HEK293 (cell line): ENCODE measurements around the gene DNAJB1.

Experiments used
- CTCF ChIA-PET: fragments of 350-600 bp; formaldehyde crosslinking; extraction: SDS; loops from one replicate; lab custom pipeline; 2021; ENCODE audit warnings: antibody characterized with exemption; lab: Yijun Ruan, JAX
- POLR2A ChIA-PET: fragments of 300-600 bp; formaldehyde crosslinking; extraction: SDS; loops from one replicate; lab custom pipeline; 2020; ENCODE audit warnings: antibody characterized with exemption, inconsistent platforms; lab: Yijun Ruan, JAX
- H3K27ac ChIP-seq: fragments of 200-500 bp; sonication (Bioruptor generic); 2 replicates; pipeline ENCODE4 v1.5.1; 2014; ENCODE audit warnings: low read depth, low read length, control low read depth, inconsistent platforms; ENCODE audit errors: extremely low read depth
- H3K36me3 ChIP-seq, 2 experiments: fragments of 200-500 bp in 1 of 2; sonication (Bioruptor generic) in 1 of 2; 1 replicate in 1 of 2; 2 replicates in 1 of 2; pipeline ENCODE4 v1.5.1; 2014 to 2017; ENCODE audit warnings: inconsistent platforms in 2 of 2, low read length in 2 of 2; ENCODE audit not compliant: control insufficient read depth in 2 of 2, insufficient read depth in 1 of 2
- H3K4me1 ChIP-seq: fragments of 200-500 bp; sonication (Bioruptor generic); 2 replicates; pipeline ENCODE4 v1.5.1; 2014; ENCODE audit warnings: mild to moderate bottlenecking, low read length, inconsistent platforms; ENCODE audit not compliant: control insufficient read depth, insufficient read depth
- H3K4me3 ChIP-seq: 2 replicates; pipeline ENCODE4 v1.5.1; 2011; ENCODE audit warnings: low read depth, mild to moderate bottlenecking, control low read depth, low read length, moderate library complexity
- H3K9me3 ChIP-seq: fragments of 200-500 bp; sonication (Bioruptor generic); 2 replicates; pipeline ENCODE4 v1.5.1; 2014; ENCODE audit warnings: low read depth, low read length, inconsistent platforms; ENCODE audit not compliant: control insufficient read depth, insufficient read depth
- BCL11A ChIP-seq: fragments of 450-650 bp; formaldehyde crosslinking; IDR thresholded peaks from 2 replicates; pipeline ENCODE4 v1.5.1; 2016; ENCODE audit warnings: low read depth, missing biosample characterization, missing genetic modification characterization
- BCL11B ChIP-seq: fragments of 450-650 bp; formaldehyde crosslinking; IDR thresholded peaks from 2 replicates; pipeline ENCODE4 v1.5.1; 2016; ENCODE audit warnings: low read depth, missing biosample characterization, missing genetic modification characterization
- BCL6B ChIP-seq: fragments of 450-650 bp; formaldehyde crosslinking; IDR thresholded peaks from 2 replicates; pipeline ENCODE4 v1.5.1; 2017; ENCODE audit warnings: missing biosample characterization, missing genetic modification characterization
- EGR2 ChIP-seq: fragments of 450-650 bp; formaldehyde crosslinking; IDR thresholded peaks from 2 replicates; pipeline ENCODE4 v1.5.1; 2016; ENCODE audit warnings: low read depth, missing biosample characterization, missing genetic modification characterization
- GLI2 ChIP-seq: fragments of 450-650 bp; formaldehyde crosslinking; IDR thresholded peaks from 2 replicates; pipeline ENCODE4; 2017; ENCODE audit warnings: missing biosample characterization, missing genetic modification characterization, low read depth, borderline replicate concordance
- KLF1 ChIP-seq: fragments of 450-650 bp; formaldehyde crosslinking; IDR thresholded peaks from 2 replicates; pipeline ENCODE4 v1.5.1; 2016; ENCODE audit warnings: missing biosample characterization, missing genetic modification characterization
- KLF16 ChIP-seq: fragments of 450-650 bp; formaldehyde crosslinking; IDR thresholded peaks from 2 replicates; pipeline ENCODE4 v1.5.1; 2017; ENCODE audit warnings: missing biosample characterization, missing genetic modification characterization
- KLF8 ChIP-seq: fragments of 450-650 bp; formaldehyde crosslinking; IDR thresholded peaks from 2 replicates; pipeline ENCODE4 v1.5.1; 2016; ENCODE audit warnings: missing biosample characterization, missing genetic modification characterization
- MEIS1 ChIP-seq: sonication (generic); formaldehyde crosslinking; IDR thresholded peaks from 2 replicates; pipeline ENCODE4 v1.8.1; 2022; ENCODE audit warnings: missing genetic modification reagents, mild to moderate bottlenecking, borderline replicate concordance
- PRDM1 ChIP-seq: fragments of 450-650 bp; formaldehyde crosslinking; IDR thresholded peaks from 2 replicates; pipeline ENCODE4; 2016; ENCODE audit warnings: missing biosample characterization, missing genetic modification characterization
- SP7 ChIP-seq: fragments of 450-650 bp; formaldehyde crosslinking; IDR thresholded peaks from 2 replicates; pipeline ENCODE4 v1.5.1; 2016; ENCODE audit warnings: missing biosample characterization, missing genetic modification characterization
- ZBTB20 ChIP-seq: fragments of 450-650 bp; formaldehyde crosslinking; IDR thresholded peaks from 2 replicates; pipeline ENCODE4 v1.5.1; 2016; ENCODE audit warnings: missing biosample characterization, missing genetic modification characterization
- ZBTB21 ChIP-seq: fragments of 450-650 bp; formaldehyde crosslinking; IDR thresholded peaks from 2 replicates; pipeline ENCODE4 v1.5.1; 2017; ENCODE audit warnings: missing biosample characterization, missing genetic modification characterization
- ZBTB8A ChIP-seq: fragments of 450-650 bp; formaldehyde crosslinking; IDR thresholded peaks from 2 replicates; pipeline ENCODE4 v1.5.1; 2016; ENCODE audit warnings: missing biosample characterization, missing genetic modification characterization
- ZFP3 ChIP-seq: fragments of 450-650 bp; formaldehyde crosslinking; IDR thresholded peaks from 2 replicates; pipeline ENCODE4 v1.5.1; 2016; ENCODE audit warnings: low read depth, missing biosample characterization, missing genetic modification characterization
- ZFP69B ChIP-seq: fragments of 450-650 bp; formaldehyde crosslinking; IDR thresholded peaks from 2 replicates; pipeline ENCODE4 v1.5.1; 2016; ENCODE audit warnings: missing biosample characterization, missing genetic modification characterization
- ZNF211 ChIP-seq: fragments of 450-650 bp; formaldehyde crosslinking; IDR thresholded peaks from 2 replicates; pipeline ENCODE4 v1.5.1; 2016; ENCODE audit warnings: low read depth, missing biosample characterization, missing genetic modification characterization
- ZNF248 ChIP-seq: fragments of 450-650 bp; formaldehyde crosslinking; IDR thresholded peaks from 2 replicates; pipeline ENCODE4 v1.5.1; 2017; ENCODE audit warnings: missing biosample characterization, missing genetic modification characterization
- ZNF302 ChIP-seq: fragments of 450-650 bp; formaldehyde crosslinking; IDR thresholded peaks from 2 replicates; pipeline ENCODE4 v1.5.1; 2016; ENCODE audit warnings: missing biosample characterization, missing genetic modification characterization, low read depth
- ZNF335 ChIP-seq: fragments of 450-650 bp; formaldehyde crosslinking; conservative IDR thresholded peaks from 2 replicates; pipeline ENCODE4 v1.5.1; 2016; ENCODE audit warnings: missing biosample characterization, missing genetic modification characterization
- ZNF350 ChIP-seq: fragments of 450-650 bp; formaldehyde crosslinking; IDR thresholded peaks from 2 replicates; pipeline ENCODE4 v1.5.0; 2017; ENCODE audit warnings: missing biosample characterization, mild to moderate bottlenecking, missing genetic modification characterization
- ZNF423 ChIP-seq: fragments of 450-650 bp; formaldehyde crosslinking; IDR thresholded peaks from 2 replicates; pipeline ENCODE4 v1.5.1; 2016; ENCODE audit warnings: missing biosample characterization, missing genetic modification characterization
- ZNF501 ChIP-seq: fragments of 450-650 bp; formaldehyde crosslinking; IDR thresholded peaks from 2 replicates; pipeline ENCODE4 v1.5.1; 2016; ENCODE audit warnings: missing biosample characterization, missing genetic modification characterization
- ZNF514 ChIP-seq: fragments of 450-650 bp; formaldehyde crosslinking; IDR thresholded peaks from 2 replicates; pipeline ENCODE4 v1.5.1; 2016; ENCODE audit warnings: missing biosample characterization, missing genetic modification characterization
- ZNF560 ChIP-seq: fragments of 450-650 bp; formaldehyde crosslinking; IDR thresholded peaks from 2 replicates; pipeline ENCODE4 v1.5.1; 2017; ENCODE audit warnings: missing biosample characterization, missing genetic modification characterization, borderline replicate concordance
- ZNF580 ChIP-seq: fragments of 450-650 bp; formaldehyde crosslinking; IDR thresholded peaks from 2 replicates; pipeline ENCODE4 v1.5.1; 2016; ENCODE audit warnings: missing biosample characterization, missing genetic modification characterization
- ZNF626 ChIP-seq: fragments of 450-650 bp; sonication (Bioruptor Pico); formaldehyde crosslinking; IDR thresholded peaks from 2 replicates; pipeline ENCODE4 v1.5.1; 2018; ENCODE audit warnings: missing biosample characterization, missing genetic modification characterization, inconsistent platforms
- ZNF658 ChIP-seq: fragments of 450-650 bp; formaldehyde crosslinking; IDR thresholded peaks from 2 replicates; pipeline ENCODE4; 2016; ENCODE audit warnings: missing biosample characterization, missing genetic modification characterization
- ZNF664 ChIP-seq: fragments of 450-650 bp; formaldehyde crosslinking; IDR thresholded peaks from 2 replicates; pipeline ENCODE4 v1.5.1; 2016; ENCODE audit warnings: missing biosample characterization, missing genetic modification characterization
- ZNF747 ChIP-seq: fragments of 450-650 bp; formaldehyde crosslinking; IDR thresholded peaks from 2 replicates; pipeline ENCODE4 v1.5.1; 2016; ENCODE audit warnings: missing biosample characterization, missing genetic modification characterization
- ZNF785 ChIP-seq: fragments of 450-650 bp; formaldehyde crosslinking; IDR thresholded peaks from 2 replicates; pipeline ENCODE4 v1.5.1; 2016; ENCODE audit warnings: missing biosample characterization, missing genetic modification characterization
- ZNF791 ChIP-seq: fragments of 450-650 bp; formaldehyde crosslinking; IDR thresholded peaks from 2 replicates; pipeline ENCODE4 v1.5.1; 2016; ENCODE audit warnings: missing biosample characterization, missing genetic modification characterization
- ZNF830 ChIP-seq: fragments of 450-650 bp; IDR thresholded peaks from 2 replicates; pipeline ENCODE4 v1.5.0; 2018; ENCODE audit warnings: missing biosample characterization, missing genetic modification characterization, low read depth, mild to moderate bottlenecking, moderate library complexity
- TF ChIP-seq, protein P1 (sequence below): fragments of 450-650 bp; formaldehyde crosslinking; IDR thresholded peaks from 2 replicates; pipeline ENCODE4 v1.5.1; 2016; ENCODE audit warnings: missing biosample characterization, missing genetic modification characterization
- TF ChIP-seq, protein P2 (sequence below): fragments of 450-650 bp; formaldehyde crosslinking; IDR thresholded peaks from 2 replicates; pipeline ENCODE4 v1.5.1; 2016; ENCODE audit warnings: missing biosample characterization, missing genetic modification characterization

The DNAJB1 gene

DNA sequence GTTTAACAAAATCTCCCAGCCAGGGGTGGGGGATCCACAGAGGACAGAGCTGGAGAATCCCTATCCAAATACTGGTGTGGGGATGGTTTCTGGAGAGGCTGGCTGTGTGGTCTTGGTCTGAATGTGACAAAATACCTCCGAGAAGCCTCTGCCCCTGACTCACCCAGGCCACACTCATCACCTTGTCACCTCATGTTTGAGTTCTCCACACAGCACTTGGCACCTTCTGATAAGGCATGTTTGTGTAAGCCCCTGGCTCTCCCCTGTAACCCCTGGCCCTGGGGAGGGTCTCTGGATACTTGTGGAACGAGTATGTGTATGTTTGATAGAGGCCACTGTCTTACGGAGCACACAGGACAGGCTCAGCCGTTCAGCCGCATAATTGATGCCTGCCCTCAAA, 25.9 kb upstream of the DNAJB1 start:
- Histone ChIP-seq H3K4me1 (peaks cover 2% of the 10 kb centered on the region; the same call in 1 of the 2 replicates), H3K27ac (no peak overlapping the region), H3K4me3 (no peak overlapping the region), H3K9me3 (no peaks in the 10 kb centered on the region), H3K36me3 (peaks cover 3 to 12% of the 10 kb centered on the region in 2 experiments; a peak in 2 of 3 replicates)
- TF ChIP-seq KLF8 (no peak), ZBTB21 (no peak), KLF1 (tag by site-specific recombination) (no peak), MEIS1 (CRISPR knock-in tag) (no peak), KLF16 (no peak), ZNF747 (tag by site-specific recombination) (no peak), ZNF560 (no peak), ZFP3 (no peak), ZBTB8A (tag by site-specific recombination) (no peak)
- TF ChIP-seq, protein P1, sequence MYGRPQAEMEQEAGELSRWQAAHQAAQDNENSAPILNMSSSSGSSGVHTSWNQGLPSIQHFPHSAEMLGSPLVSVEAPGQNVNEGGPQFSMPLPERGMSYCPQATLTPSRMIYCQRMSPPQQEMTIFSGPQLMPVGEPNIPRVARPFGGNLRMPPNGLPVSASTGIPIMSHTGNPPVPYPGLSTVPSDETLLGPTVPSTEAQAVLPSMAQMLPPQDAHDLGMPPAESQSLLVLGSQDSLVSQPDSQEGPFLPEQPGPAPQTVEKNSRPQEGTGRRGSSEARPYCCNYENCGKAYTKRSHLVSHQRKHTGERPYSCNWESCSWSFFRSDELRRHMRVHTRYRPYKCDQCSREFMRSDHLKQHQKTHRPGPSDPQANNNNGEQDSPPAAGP (tag by site-specific recombination) = no peak
- POLR2A ChIA-PET = no interaction called here
- CTCF ChIA-PET = interaction anchor here (1.0 to 1.3 kb wide), 2 partner anchors 10 to 12 kb away, joined by 5 to 7 read pairs; no protein-coding TSS in a partner anchor

- Histone ChIP-seq H3K4me3 (no peak overlapping the region), H3K4me1 (peaks cover 2% of the 10 kb centered on the region; the same call in 1 of the 2 replicates), H3K36me3 (peaks cover 3 to 9% of the 10 kb centered on the region in 2 experiments; a peak in 2 of 3 replicates), H3K9me3 (no peaks in the 10 kb centered on the region), H3K27ac (no peak overlapping the region)
- ChIA-PET CTCF (interaction anchor here (0.5 to 1.3 kb wide), 5 partner anchors 11 to 467 kb away, joined by 3 to 7 read pairs (median 4); no protein-coding TSS in a partner anchor), POLR2A (interaction anchor here (0.7 to 1.0 kb wide), 2 partner anchors 22 to 24 kb away, joined by 3 to 4 read pairs; partner anchors contain the start of gene DNAJB1)
- no peak for TF ChIP-seq ZNF514 (tag by site-specific recombination)
- no peak for TF ChIP-seq ZNF580 (tag by site-specific recombination)
- 0 out of 2 replicates have a peak, but pooled peaks have one; percentile 24 for TF ChIP-seq ZBTB20 (tag by site-specific recombination)
- TF ChIP-seq PRDM1 (tag by site-specific recombination) = no peak
- no peak for TF ChIP-seq ZNF785 (tag by site-specific recombination)
- no peak for TF ChIP-seq GLI2 (tag by site-specific recombination)
- TF ChIP-seq ZNF335 (tag by site-specific recombination) = 0 out of 2 replicates have a peak, but pooled peaks have one; percentile 19
- TF ChIP-seq ZNF626 (tag by site-specific recombination) = no peak
- TF ChIP-seq, protein P2, sequence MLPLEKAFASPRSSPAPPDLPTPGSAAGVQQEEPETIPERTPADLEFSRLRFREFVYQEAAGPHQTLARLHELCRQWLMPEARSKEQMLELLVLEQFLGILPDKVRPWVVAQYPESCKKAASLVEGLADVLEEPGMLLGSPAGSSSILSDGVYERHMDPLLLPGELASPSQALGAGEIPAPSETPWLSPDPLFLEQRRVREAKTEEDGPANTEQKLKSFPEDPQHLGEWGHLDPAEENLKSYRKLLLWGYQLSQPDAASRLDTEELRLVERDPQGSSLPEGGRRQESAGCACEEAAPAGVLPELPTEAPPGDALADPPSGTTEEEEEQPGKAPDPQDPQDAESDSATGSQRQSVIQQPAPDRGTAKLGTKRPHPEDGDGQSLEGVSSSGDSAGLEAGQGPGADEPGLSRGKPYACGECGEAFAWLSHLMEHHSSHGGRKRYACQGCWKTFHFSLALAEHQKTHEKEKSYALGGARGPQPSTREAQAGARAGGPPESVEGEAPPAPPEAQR (tag by site-specific recombination) = no peak
- TF ChIP-seq ZNF302 (tag by site-specific recombination) = no peak
- TF ChIP-seq SP7 (tag by site-specific recombination) = no peak
- no peak for TF ChIP-seq BCL11A (tag by site-specific recombination)
- no peak for TF ChIP-seq BCL6B (tag by site-specific recombination)
- no peak for TF ChIP-seq ZNF664 (tag by site-specific recombination)
- no peak for TF ChIP-seq ZNF423
- no peak for TF ChIP-seq ZNF791
- TF ChIP-seq EGR2 (tag by site-specific recombination) = 0 out of 2 replicates have a peak, but pooled peaks have one; percentile 18
- TF ChIP-seq ZNF211 (tag by site-specific recombination) = no peak
- TF ChIP-seq KLF1 (tag by site-specific recombination) = peak; percentile 79
- no peak for TF ChIP-seq ZNF658 (tag by site-specific recombination)
- no peak for TF ChIP-seq ZNF501 (tag by site-specific recombination)
- TF ChIP-seq ZNF830 = no peak
- TF ChIP-seq BCL11B (tag by site-specific recombination) = no peak
- TF ChIP-seq ZNF248 (tag by site-specific recombination) = no peak
- no peak for TF ChIP-seq ZFP69B (tag by site-specific recombination)
- no peak for TF ChIP-seq ZNF350
These were observed 24.6 kb upstream of the DNAJB1 start for GRCh38 chr19:14542711-14543328.
